GM21723 (cell line): ENCODE results near the gene CEP170B.
A peak's percentile ranks its signal among the peaks of the same experiment; 100 is the strongest.
"Not testable (repeated sequence)": the region's sequence is repeated elsewhere in the genome, so short reads cannot be mapped to it uniquely, and the experiment has no call there.

Experiments
- ATAC-seq: cut with Tn5 transposase; IDR thresholded peaks from one replicate; pipeline ENCODE4 v1.9.1; 2021; ENCODE audit warnings: mild to moderate bottlenecking, moderate library complexity; ENCODE audit not compliant: unreplicated experiment

Gene CEP170B

DNA sequence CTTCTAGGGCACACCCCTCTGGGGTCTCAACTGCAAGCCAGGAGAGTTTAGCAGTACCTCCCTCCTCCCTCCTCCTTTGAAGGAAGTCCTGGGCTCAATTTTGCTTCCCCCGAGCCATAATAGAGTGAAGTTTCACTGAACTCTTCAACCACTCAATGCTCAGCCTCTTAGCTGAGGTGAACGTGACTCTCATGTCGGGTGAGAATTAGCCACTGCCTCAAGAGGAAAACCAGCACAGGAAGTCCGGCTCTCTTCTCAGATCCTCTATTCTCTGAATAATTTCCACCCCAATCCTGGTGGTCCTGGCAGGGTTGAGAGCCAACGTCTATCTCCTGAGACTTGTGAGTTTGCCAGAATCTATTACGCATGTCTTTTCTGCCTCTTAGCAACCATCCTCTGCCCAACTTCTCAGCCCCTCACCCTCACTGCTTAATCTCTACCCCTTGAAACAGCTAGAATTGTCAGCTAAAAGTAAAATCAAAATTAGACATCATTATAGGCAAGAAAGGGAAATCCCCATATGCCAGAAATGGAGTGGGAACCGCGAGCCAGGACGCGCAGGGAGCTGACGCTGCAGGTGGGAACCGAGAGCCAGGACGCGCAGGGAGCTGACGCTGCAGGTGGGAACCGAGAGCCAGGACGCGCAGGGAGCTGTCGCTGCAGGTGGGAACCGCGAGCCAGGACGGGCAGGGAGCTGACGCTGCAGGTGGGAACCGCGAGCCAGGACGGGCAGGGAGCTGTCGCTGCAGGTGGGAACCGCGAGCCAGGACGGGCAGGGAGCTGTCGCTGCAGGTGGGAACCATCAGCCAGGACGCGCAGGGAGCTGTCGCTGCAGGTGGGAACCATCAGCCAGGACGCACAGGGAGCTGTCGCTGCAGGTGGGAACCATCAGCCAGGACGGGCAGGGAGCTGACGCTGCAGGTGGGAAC, 39.8 kb downstream of the CEP170B start:
- not testable (repeated sequence) for ATAC-seq

- not testable (repeated sequence) for ATAC-seq
Measured at GRCh38 chr14:104905579-104905933, 40.5 kb downstream of the CEP170B start.

DNA sequence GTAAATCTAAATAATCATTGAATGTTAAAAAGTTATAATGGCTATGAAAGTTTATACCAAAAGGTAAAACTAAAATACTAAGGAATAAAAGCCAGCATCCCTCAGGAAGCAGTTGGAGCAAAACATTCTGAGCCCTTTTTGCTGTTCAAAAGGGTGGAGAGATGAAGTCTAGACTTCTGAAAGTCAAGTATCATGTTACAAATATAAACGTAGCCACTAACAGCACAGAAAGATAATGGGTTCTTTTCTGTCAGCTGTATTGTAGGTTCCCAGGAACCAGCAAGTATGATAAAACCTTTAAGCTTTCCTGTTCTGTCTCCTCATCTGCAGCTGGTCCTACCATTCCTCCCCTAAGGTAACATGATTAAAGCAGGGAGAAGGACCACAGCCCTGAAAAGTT, 43.2 kb downstream of the CEP170B start:
- no peak for ATAC-seq

GRCh38 chr14:104912053-104912452, 47.0 kb downstream of the CEP170B start:
- no peak for ATAC-seq

DNA sequence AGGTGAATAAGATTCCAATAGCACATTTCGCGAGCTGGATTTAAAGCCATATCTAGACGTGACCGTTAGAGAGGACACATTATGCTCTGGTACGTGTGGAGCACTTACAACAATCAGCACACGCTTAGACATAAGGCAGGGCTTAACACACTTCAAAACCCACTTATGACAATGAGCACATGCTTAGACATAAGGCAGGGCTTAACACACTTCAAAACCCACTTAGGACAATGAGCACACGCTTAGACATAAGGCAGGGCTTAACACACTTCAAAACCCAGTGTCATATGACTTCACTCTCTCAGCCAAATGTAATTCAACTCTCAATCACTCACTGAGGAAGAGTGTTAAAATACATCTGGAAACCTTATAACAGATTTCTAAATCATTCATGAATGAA, 48.4 kb downstream of the CEP170B start:
- no peak for ATAC-seq

DNA sequence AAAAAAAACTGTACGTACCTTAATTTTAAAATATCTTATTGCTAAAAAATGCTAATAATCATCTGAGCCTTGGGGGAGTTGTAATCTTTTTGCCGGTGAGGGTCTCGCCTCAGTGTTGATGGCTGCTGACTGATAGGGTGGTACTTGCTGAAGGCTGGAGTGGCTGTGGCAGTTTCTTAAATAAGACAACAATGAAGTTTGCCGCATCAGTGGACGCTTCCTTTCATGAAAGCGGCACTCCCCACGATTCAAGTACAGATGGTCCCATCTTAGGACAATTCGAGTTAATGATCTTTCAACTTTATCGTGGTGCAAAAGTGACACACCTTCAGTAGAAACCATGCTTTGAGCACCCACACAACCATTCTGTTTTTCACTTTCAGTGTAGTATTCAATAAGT, 52.0 kb downstream of the CEP170B start:
- no peak for ATAC-seq

- no peak for ATAC-seq
Measured at GRCh38 chr14:104917993-104918392, 52.9 kb downstream of the CEP170B start.

- not testable (repeated sequence) for ATAC-seq
Measured at GRCh38 chr14:104919152-104919992, 54.3 kb downstream of the CEP170B start.

DNA sequence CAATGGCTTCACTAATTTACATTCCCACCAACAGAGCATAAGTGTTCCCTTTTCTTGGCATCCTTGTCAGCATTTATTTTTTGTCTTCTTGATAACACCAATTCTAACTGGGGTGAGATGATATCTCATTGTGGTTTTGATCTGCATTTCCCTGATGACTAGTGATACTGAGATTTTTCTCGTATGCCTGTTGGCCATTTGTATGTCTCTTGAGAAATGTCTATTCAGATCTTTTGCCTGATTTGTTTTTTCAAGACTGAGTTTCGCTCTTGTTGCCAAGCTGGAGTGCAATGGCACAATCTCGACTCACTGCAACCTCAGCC, 54.9 kb downstream of the CEP170B start:
- ATAC-seq: no peak

DNA sequence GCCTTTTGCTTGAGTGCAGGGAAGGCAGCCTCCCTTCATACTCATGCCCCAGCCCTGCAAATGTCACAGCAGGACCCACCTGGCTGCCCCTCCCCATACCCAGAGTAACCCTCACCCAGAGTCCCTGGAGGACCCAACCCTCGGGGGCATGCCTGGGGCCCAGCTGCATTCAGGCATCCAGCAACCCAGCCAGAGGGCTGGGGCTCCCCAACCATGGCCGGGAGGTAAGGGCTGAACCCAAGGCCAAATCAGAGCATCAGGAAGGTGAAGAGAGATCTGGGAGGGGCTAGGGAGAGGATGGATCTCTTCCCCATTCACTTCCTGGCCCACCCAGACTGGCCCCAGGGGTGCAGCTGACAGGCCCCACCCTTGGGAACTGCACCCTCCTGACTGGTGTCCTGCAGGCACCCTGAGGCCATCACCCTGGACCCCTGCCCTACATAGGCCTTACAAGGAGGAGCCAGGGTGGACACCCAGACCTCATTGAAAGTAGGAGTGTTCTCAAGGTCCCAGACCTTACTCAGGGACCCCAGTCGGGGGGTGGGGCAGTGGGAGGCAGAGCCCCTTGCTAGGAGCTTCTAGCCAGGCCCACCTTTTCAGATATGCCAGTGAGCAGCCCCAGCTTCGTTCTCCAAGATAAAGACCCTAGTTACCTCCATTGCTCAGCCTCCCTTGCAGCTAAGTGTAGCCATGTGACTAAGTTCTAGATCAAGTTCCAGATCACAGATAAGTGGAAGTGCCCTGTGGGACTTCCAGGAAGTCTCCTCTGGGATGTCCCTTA, 58.8 kb downstream of the CEP170B start:
- no peak for ATAC-seq

- no peak for ATAC-seq
Measured at GRCh38 chr14:104924421-104925213, 59.5 kb downstream of the CEP170B start, which contains the start of gene PLD4. Gene PLD4 (plus strand): TSS chr14:104924879. CDS start chr14:104927141, 2,262 bp downstream.

GRCh38 chr14:104925214-104925854, 60.3 kb downstream of the CEP170B start:
- no peak for ATAC-seq

GRCh38 chr14:104925855-104926609, 61.0 kb downstream of the CEP170B start:
- peak; percentile 13 for ATAC-seq

GRCh38 chr14:104926619-104927431, 61.8 kb downstream of the CEP170B start:
- peak; percentile 85 for ATAC-seq

DNA sequence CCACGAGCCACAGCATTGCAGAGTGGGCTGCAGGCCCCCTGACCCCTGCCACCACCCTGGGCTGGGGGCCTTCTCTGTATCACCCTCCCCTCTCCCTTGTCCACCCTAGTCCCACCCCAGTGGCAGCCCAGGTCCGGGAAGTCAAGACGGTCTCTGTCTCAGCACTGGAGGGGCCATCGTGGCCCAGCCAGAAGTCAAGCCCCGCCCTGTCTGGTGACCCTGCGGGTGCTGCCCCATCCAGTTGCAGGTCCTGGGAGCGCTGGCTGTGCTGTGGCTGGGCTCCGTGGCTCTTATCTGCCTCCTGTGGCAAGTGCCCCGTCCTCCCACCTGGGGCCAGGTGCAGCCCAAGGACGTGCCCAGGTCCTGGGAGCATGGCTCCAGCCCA, 62.4 kb downstream of the CEP170B start:
- ATAC-seq: no peak

GRCh38 chr14:104927901-104928300, 62.8 kb downstream of the CEP170B start:
- ATAC-seq: no peak

- ATAC-seq: no peak
Measured at GRCh38 chr14:104928391-104929133, 63.5 kb downstream of the CEP170B start.
